OCI-LY3 (cell line): ENCODE results near the gene SDK1.

Source experiments
- CTCF ChIP-seq: fragments of 200-600, 300-600 bp; sonication (generic); IDR thresholded peaks from 2 replicates; pipeline ENCODE4 v1.5.1; 2014; ENCODE audit warnings: antibody characterized with exemption, low read length, low read depth
- EZH2phosphoT487 ChIP-seq: fragments of 200-600 bp; shearing (Covaris generic); IDR thresholded peaks from 2 replicates; pipeline ENCODE4 v1.6.1; 2018; ENCODE audit warnings: antibody characterized with exemption, mixed run types, low read depth

- TF ChIP-seq CTCF (no peak), EZH2phosphoT487 (no peak)
Measured at GRCh38 chr7:3899559-3899991, 598.5 kb downstream of the SDK1 start.
